GM19455 (cell line): ENCODE results near the gene CD44.
"Not testable (repeated sequence)": the region's sequence is repeated elsewhere in the genome, so short reads cannot be mapped to it uniquely, and the experiment has no call there.

Source experiments
- ATAC-seq: cut with Tn5 transposase; IDR thresholded peaks from one replicate; pipeline ENCODE4 v1.9.1; 2021; ENCODE audit not compliant: unreplicated experiment

Gene CD44

GRCh38 chr11:35207471-35208403 is 68.8 kb downstream of the CD44 start:
- no peak for ATAC-seq

DNA sequence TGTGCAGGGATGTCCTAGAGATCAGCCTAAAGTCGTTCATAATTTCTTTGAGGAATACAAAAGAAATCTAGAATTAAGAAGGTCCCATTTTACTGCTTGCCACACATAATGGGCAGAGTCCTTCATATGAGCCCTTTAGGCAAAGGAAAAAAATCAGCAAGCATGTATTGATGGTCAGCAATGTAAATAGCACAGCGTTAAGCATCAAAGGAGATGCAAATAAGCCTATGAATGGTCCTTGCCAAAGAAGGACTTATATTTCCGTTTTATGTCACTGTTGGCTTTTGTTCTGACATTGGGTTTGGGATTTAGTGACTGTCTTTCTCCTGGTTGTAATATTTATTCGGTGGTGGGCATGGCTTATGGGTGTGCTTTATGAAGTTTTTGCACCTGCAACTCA is 69.8 kb downstream of the CD44 start:
- no peak for ATAC-seq

- ATAC-seq = no peak
These were observed 72.0 kb downstream of the CD44 start for GRCh38 chr11:35210876-35211546.

DNA sequence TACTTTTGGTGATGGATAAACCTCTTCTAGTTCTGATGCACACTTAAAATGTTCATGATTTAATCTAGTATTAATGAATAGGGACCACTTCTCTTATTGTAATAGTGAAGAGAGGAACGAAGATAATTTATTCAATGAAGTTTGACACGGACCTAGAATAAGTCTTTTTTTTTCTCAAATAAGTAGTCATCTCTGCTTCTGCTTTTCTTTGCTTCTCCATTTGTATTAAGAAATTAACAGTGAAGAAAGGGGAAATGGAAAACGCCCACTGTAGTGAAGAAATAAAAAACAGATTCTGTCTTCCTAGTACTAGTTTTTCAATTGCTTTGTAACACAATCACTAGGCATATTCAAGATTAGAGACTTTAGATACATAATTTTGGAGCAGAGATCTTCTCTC is 73.0 kb downstream of the CD44 start:
- no peak for ATAC-seq

DNA sequence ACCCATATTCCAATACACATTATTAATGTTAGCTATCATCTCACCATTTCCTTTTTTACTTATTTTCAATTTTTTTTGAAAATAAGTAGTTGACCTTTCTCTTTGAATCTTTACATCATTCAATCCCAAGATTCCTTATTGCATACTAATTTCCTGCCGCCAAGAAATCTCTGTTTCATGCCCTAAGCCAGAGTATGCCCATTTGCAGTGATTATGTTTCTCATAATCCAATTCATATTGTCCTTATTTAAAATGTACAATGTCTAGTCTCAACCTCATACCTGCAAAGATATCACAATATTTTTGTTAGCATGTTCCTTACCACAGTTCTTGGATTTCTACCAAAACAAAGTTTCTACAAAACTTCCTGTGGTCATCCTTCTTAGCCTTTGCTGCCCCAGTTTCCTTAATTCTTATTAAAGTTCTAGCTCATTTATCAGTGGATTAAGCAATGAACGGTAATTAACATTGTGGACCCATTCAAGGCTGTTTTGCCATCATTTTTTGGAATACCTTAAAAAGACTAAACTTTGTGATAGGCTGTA is 75.3 kb downstream of the CD44 start:
- no peak for ATAC-seq

GRCh38 chr11:35214792-35215193 is 75.8 kb downstream of the CD44 start:
- no peak for ATAC-seq

GRCh38 chr11:35215945-35216344 is 77.0 kb downstream of the CD44 start:
- no peak for ATAC-seq

DNA sequence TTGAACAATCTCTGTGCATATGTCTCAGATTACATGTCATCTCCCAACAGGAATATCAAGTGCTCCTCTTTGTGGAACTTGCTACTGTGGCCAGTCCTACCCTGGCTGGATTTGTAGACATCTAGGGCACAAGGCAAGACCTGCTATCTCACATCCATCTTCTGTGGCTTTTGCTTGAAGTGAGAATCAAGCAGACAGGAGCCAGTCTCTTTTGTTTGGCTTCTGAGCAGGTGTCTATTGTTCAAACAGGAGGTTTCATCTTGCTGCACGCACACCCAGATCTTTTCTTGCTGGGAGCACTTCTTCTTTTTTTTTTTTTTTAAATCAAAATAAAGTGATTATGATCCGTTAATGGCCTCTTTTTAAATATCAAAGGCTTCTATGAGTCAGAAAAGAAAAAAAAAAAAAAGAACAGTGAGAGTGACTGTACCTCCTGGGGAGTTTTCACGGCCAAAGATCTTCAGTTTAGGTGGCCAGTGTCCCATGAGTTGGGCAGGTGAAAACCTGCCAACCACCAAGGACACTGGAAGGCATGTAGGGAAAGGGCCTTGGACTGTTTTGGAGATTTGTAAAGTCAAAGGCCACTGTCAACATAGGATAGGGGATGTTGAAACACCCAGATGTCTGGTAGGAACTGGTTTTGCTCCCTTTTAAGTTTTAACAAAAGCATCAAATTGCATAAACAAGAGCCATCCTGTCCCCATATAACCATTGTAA is 78.1 kb downstream of the CD44 start:
- ATAC-seq = no peak

- no peak for ATAC-seq
These were observed 80.0 kb downstream of the CD44 start for GRCh38 chr11:35218956-35219355.

GRCh38 chr11:35223371-35223796 is 84.4 kb downstream of the CD44 start:
- no peak for ATAC-seq

DNA sequence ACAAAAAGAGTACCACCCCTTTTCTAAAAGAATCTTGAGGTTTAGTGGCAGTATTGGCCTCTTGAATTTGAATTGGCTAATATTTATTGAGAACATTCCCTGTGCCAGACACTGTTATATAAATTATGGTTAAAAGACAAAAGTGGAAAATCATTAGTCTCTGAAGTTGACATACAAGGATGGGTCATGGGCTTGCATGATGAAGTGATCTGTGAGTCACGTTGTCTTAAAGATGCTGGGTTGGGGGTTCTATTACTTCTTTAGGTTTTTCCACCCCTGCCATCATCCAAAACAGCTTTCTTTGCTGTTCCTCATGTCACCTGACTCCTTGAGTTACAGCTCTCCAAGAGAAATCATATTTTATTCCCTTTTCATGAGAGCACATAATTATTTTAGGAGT is 85.0 kb downstream of the CD44 start:
- ATAC-seq = no peak

- ATAC-seq = no peak
These were observed 87.1 kb downstream of the CD44 start for GRCh38 chr11:35225946-35226520.

DNA sequence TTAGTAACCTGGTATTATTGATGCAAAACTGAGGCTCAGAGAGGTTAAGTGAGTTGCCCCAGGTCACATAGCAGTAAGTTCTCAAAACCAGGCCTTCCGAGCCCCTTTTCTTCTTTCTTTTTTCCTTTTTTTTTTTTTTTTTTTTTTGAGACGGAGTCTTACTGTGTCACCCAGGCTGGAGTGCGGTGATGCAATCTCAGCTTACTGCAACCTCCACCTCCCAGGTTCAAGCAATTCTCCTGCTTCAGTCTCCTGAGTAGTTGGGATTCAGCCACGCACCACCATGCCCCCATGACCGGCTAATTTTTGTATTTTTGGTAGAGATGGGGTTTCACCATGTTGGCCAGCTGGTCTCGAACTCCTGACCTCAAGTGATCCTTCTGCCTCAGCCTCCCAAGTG is 87.8 kb downstream of the CD44 start:
- ATAC-seq = not testable (repeated sequence)

DNA sequence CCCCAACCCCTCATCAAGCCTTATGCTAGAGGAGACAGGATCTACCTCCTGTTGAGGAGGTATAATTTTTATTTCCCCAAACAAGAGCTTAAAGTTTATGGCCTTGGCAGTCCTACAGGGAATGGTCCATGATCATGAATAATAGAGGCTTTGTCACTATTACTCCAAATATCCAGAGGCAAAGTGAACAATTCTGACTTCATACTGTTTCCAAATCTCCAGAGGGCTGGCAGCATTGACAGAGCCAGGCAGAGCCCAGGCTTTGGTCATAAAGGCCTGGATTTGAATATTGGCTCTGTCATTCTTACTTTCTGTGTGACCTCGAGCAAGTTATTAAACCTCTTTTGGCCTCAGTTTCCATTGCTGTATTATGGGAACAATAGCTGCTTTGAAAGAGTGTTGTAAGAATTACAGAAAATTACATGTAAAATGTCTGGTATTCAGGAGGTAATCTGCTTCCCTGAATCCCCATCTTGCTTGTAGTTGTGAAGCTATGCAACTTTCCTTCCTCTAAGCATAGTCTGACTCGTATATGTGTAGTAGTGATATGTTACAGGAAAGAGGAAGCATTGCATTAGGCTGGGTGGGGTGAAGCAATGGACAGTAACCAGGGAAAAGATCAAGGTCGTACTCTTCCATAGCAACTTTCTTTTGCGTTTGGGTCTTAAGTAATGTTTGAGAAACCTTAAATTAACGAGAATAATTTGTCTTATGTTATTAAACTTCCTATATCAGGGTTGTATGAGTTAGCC is 88.8 kb downstream of the CD44 start:
- no peak for ATAC-seq

GRCh38 chr11:35228328-35228725 is 89.4 kb downstream of the CD44 start:
- no peak for ATAC-seq

DNA sequence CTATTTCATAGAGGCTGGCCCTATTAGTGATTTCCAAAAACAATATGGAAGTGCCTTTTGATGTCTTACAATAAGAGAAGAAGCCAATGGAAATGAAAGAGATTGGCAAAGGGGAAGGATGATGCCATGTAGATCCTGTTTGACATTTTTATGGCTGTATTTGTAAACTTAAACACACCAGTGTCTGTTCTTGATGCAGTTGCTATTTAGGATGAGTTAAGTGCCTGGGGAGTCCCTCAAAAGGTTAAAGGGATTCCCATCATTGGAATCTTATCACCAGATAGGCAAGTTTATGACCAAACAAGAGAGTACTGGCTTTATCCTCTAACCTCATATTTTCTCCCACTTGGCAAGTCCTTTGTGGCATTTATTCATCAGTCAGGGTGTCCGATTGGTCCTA is 91.4 kb downstream of the CD44 start:
- no peak for ATAC-seq

DNA sequence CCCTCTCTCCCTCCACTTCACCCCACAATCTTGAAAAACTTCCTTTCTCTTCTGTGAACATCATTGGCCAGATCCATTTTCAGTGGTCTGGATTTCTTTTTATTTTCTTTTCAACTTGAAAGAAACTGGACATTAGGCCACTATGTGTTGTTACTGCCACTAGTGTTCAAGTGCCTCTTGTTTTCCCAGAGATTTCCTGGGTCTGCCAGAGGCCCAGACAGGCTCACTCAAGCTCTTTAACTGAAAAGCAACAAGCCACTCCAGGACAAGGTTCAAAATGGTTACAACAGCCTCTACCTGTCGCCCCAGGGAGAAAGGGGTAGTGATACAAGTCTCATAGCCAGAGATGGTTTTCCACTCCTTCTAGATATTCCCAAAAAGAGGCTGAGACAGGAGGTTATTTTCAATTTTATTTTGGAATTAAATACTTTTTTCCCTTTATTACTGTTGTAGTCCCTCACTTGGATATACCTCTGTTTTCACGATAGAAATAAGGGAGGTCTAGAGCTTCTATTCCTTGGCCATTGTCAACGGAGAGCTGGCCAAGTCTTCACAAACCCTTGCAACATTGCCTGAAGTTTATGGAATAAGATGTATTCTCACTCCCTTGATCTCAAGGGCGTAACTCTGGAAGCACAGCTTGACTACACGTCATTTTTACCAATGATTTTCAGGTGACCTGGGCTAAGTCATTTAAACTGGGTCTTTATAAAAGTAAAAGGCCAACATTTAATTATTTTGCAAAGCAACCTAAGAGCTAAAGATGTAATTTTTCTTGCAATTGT is 92.3 kb downstream of the CD44 start:
- no peak for ATAC-seq

- no peak for ATAC-seq
These were observed 93.9 kb downstream of the CD44 start for GRCh38 chr11:35232891-35233330.

GRCh38 chr11:35233518-35233917 is 94.5 kb downstream of the CD44 start:
- no peak for ATAC-seq
